ENCODE measurements around the gene KIRREL3. TPM values are rescaled to one million over a fixed set of nuclear protein-coding genes. Genes with fewer than 3 reads are reported as not detected.

KIRREL3 gene
- total RNA-seq, 2 experiments from 2014 or later: not detected

- CTCF ChIA-PET: no interaction called here
Measured at GRCh38 chr11:126927623-126928022, 72.9 kb downstream of the KIRREL3 start.

DNA sequence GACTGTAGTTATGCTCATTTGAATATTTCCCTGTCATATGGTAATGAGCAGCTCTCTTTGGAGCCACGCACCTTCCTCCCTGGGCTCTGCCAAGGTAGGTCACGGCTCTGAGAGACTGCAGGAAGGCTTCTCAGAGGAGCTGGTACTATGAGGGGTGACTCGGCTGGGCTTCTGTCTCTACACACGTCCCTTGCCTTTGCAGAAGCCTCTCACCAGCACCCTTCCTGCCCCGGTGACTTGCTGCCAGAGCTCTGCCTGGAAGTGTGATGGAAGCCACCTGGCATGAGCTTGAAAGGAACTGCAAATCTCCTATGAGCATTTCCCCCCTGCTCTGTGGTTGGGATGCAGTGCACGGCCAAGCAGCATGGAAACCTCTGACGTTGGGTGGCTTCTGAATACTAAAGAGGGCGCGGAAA is 74.2 kb downstream of the KIRREL3 start:
- H3K27me3 Mint-ChIP-seq: peaks cover 26% of the 10 kb centered on the region
- H3K27ac ChIP-seq (ENCODE audit: low read depth in 1 of 2, low read length in 2 of 2): no peak overlapping the region
- H3K9me3 Mint-ChIP-seq: no peaks in the 10 kb centered on the region
- no peaks in the 10 kb centered on the region for H3K27me3 ChIP-seq (ENCODE audit: control insufficient read depth in 1 of 2, insufficient read depth in 2 of 2, low read length in 2 of 2)
- H3K36me3 ChIP-seq (ENCODE audit: insufficient read depth, low read length): no peaks in the 10 kb centered on the region
- no peaks in the 10 kb centered on the region for H3K4me1 Mint-ChIP-seq (ENCODE audit: low read depth)
- no peak for ATAC-seq (ENCODE audit: poor library complexity)
- H3K9me3 ChIP-seq (ENCODE audit: control insufficient read depth in 1 of 2, insufficient read depth in 1 of 2, low read length in 2 of 2): peaks cover 0 to 7% of the 10 kb centered on the region in 2 experiments
- TF ChIP-seq, protein P1, sequence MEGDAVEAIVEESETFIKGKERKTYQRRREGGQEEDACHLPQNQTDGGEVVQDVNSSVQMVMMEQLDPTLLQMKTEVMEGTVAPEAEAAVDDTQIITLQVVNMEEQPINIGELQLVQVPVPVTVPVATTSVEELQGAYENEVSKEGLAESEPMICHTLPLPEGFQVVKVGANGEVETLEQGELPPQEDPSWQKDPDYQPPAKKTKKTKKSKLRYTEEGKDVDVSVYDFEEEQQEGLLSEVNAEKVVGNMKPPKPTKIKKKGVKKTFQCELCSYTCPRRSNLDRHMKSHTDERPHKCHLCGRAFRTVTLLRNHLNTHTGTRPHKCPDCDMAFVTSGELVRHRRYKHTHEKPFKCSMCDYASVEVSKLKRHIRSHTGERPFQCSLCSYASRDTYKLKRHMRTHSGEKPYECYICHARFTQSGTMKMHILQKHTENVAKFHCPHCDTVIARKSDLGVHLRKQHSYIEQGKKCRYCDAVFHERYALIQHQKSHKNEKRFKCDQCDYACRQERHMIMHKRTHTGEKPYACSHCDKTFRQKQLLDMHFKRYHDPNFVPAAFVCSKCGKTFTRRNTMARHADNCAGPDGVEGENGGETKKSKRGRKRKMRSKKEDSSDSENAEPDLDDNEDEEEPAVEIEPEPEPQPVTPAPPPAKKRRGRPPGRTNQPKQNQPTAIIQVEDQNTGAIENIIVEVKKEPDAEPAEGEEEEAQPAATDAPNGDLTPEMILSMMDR (IDR thresholded peaks at IDR 0.05): no peak
- intact Hi-C loops (cut with DNase I, micrococcal nuclease): no loop called here
- no peak for DNase-seq
- ChIA-PET POLR2A (no interaction called here), CTCF (no interaction called here)
- H3K4me3 Mint-ChIP-seq: no peak overlapping the region
- H3K36me3 Mint-ChIP-seq (ENCODE audit: low read depth): no peaks in the 10 kb centered on the region
- H3K27ac Mint-ChIP-seq: no peak overlapping the region
- no peak overlapping the region for H3K4me3 ChIP-seq (ENCODE audit: low read length)
- no peaks in the 10 kb centered on the region for H3K4me1 ChIP-seq (ENCODE audit: insufficient read depth, low read length)

More at GRCh38 chr11:126927623-126928022, 72.9 kb downstream of the KIRREL3 start:
- Mint-ChIP-seq H3K27ac (no peak overlapping the region), H3K4me1 (ENCODE audit: low read depth) (no peaks in the 10 kb centered on the region), H3K36me3 (ENCODE audit: low read depth) (no peaks in the 10 kb centered on the region), H3K27me3 (peaks cover 26% of the 10 kb centered on the region), H3K9me3 (no peaks in the 10 kb centered on the region), H3K4me3 (no peak overlapping the region)
- Histone ChIP-seq H3K4me3 (ENCODE audit: low read length) (no peak overlapping the region), H3K27ac (ENCODE audit: low read depth in 1 of 2, low read length in 2 of 2) (no peak overlapping the region), H3K4me1 (ENCODE audit: insufficient read depth, low read length) (no peaks in the 10 kb centered on the region), H3K36me3 (ENCODE audit: insufficient read depth, low read length) (no peaks in the 10 kb centered on the region), H3K27me3 (ENCODE audit: control insufficient read depth in 1 of 2, insufficient read depth in 2 of 2, low read length in 2 of 2) (no peaks in the 10 kb centered on the region), H3K9me3 (ENCODE audit: control insufficient read depth in 1 of 2, insufficient read depth in 1 of 2, low read length in 2 of 2) (peaks cover 0 to 7% of the 10 kb centered on the region in 2 experiments)
- intact Hi-C loops (cut with DNase I, micrococcal nuclease): no loop called here
- ATAC-seq (ENCODE audit: poor library complexity) (no peak), DNase-seq (no peak)
- POLR2A ChIA-PET: no interaction called here
- TF ChIP-seq, protein P1 (IDR thresholded peaks at IDR 0.05): no peak

GRCh38 chr11:126925321-126926093 is 75.1 kb downstream of the KIRREL3 start:
- no peak overlapping the region for H3K4me3 Mint-ChIP-seq
- Histone ChIP-seq H3K27me3 (ENCODE audit: control insufficient read depth in 1 of 2, insufficient read depth in 2 of 2, low read length in 2 of 2) (no peaks in the 10 kb centered on the region), H3K4me1 (ENCODE audit: insufficient read depth, low read length) (no peaks in the 10 kb centered on the region), H3K36me3 (ENCODE audit: insufficient read depth, low read length) (no peaks in the 10 kb centered on the region), H3K27ac (ENCODE audit: low read depth in 1 of 2, low read length in 2 of 2) (no peak overlapping the region), H3K9me3 (ENCODE audit: control insufficient read depth in 1 of 2, insufficient read depth in 1 of 2, low read length in 2 of 2) (peaks cover 0 to 7% of the 10 kb centered on the region in 2 experiments), H3K4me3 (ENCODE audit: low read length) (no peak overlapping the region)
- no peak for ATAC-seq (ENCODE audit: poor library complexity)
- no peak for DNase-seq
- no peaks in the 10 kb centered on the region for H3K4me1 Mint-ChIP-seq (ENCODE audit: low read depth)
- no peaks in the 10 kb centered on the region for H3K9me3 Mint-ChIP-seq
- no peaks in the 10 kb centered on the region for H3K36me3 Mint-ChIP-seq (ENCODE audit: low read depth)
- intact Hi-C loops (cut with DNase I, micrococcal nuclease): no loop called here
- ChIA-PET POLR2A (no interaction called here), CTCF (no interaction called here)
- peaks cover 17% of the 10 kb centered on the region for H3K27me3 Mint-ChIP-seq
- no peak overlapping the region for H3K27ac Mint-ChIP-seq
- TF ChIP-seq, protein P1 (IDR thresholded peaks at IDR 0.05): no peak

Measured in CD4-positive, alpha-beta T cell (primary cell).